ENCODE results near the gene SPATS2L. TPM values are rescaled to one million over a fixed set of nuclear protein-coding genes. Genes with fewer than 3 reads are reported as not detected.

The SPATS2L gene
- total RNA-seq, 4 donors from 2014 or later, result 51.9 to 151 (median 78.9) TPM

DNA sequence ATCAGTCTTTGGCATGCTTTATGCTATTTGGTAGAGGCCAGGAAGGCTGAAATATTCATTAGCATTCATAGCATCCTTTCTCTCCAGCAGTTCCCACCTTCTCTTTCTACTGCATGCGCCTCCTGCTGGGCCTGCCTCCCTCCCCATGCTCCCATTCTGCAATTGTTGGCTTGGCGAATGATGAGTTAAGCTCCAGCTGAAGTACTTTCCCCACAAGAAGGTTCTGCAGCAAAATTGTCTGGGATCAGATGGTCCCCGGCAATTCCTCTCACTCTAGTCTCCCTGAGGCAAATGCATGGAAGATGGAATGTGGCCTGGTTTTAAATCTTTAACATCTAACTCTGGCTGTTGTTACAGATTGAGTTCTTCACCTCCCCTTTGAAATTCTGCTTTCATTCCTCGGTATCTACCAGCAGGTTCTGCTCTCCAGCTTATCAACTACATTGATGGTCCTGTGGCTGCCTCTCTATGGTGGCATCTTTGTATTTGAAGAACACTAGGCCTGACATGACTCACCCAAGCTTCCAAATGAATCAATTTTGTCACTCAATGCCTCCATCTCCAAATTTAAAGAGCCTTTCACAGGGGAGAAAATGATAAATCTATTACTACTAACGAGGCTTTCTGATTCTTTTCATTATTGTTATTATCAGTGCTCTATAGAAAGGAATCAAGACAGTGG is 147.5 kb downstream of the SPATS2L start:
- 81% methylated on average over 5 of the region's 5 CpGs for WGBS
- no peak overlapping the region for H3K4me3 ChIP-seq
- H3K36me3 ChIP-seq, result peaks cover 0 to 25% (median 18%) of the 10 kb centered on the region in 4 donors
- no peak for DNase-seq (ENCODE audit: extremely low spot score)
- no peaks in the 10 kb centered on the region for H3K9me3 ChIP-seq
- H3K27ac ChIP-seq (replicated peaks in 1 of 4), result no peak overlapping the region
- TF ChIP-seq, protein P1, sequence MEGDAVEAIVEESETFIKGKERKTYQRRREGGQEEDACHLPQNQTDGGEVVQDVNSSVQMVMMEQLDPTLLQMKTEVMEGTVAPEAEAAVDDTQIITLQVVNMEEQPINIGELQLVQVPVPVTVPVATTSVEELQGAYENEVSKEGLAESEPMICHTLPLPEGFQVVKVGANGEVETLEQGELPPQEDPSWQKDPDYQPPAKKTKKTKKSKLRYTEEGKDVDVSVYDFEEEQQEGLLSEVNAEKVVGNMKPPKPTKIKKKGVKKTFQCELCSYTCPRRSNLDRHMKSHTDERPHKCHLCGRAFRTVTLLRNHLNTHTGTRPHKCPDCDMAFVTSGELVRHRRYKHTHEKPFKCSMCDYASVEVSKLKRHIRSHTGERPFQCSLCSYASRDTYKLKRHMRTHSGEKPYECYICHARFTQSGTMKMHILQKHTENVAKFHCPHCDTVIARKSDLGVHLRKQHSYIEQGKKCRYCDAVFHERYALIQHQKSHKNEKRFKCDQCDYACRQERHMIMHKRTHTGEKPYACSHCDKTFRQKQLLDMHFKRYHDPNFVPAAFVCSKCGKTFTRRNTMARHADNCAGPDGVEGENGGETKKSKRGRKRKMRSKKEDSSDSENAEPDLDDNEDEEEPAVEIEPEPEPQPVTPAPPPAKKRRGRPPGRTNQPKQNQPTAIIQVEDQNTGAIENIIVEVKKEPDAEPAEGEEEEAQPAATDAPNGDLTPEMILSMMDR (IDR thresholded peaks at IDR 0.05), result no peak
- TF ChIP-seq POLR2AphosphoS5 (IDR thresholded peaks at IDR 0.05) (no peak), POLR2A (IDR thresholded peaks at IDR 0.05; ENCODE audit: low read depth) (no peak), EP300 (IDR thresholded peaks at IDR 0.05) (no peak)
- intact Hi-C loops (cut with DNase I), result no loop called here
- H3K4me1 ChIP-seq, result peaks cover 0 to 19% (median 8%) of the 10 kb centered on the region in 4 donors
- H3K27me3 ChIP-seq, result no peaks in the 10 kb centered on the region

DNA sequence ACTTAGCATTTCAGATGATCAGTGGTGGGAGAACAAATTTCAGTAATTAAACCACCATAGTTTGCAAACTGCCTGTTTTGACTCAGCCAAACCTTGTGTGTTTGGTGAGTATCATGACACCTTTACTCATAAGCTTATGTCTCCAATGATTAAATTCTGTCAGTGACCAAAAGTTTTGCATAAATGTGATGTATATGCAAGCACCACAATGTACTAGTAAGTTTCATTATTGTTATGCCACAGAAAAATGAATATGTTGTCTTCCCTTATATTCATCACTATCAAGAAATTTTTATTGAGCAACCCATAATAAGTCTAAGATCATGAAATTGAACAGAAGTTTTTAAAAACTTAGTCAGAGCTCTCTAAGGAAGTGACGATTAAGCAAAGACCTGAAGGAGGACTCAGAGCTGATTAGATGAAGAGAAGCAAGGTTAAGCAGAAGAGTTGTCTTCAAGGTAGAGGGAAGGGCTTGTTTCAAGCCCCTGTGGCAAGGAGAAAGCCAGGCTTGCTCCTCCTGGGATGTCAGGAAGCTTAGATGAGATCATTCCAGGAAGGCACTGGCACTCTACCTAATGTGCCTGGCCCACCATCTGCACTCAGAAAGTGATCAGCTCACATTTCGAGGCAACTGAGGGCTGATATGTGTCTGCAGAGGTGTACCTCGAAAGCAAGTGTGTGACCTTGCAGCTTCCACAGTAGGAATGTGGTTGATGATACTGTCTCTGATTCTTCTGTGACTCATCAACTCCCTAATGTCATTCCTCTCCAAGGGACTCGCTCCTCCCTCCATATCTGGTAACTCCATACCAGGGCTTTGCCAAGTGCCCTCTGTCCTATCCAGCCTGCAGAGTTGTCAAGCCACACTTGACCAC is 148.7 kb downstream of the SPATS2L start:
- WGBS, result 90% methylated on average over 4 of the region's 4 CpGs

DNA sequence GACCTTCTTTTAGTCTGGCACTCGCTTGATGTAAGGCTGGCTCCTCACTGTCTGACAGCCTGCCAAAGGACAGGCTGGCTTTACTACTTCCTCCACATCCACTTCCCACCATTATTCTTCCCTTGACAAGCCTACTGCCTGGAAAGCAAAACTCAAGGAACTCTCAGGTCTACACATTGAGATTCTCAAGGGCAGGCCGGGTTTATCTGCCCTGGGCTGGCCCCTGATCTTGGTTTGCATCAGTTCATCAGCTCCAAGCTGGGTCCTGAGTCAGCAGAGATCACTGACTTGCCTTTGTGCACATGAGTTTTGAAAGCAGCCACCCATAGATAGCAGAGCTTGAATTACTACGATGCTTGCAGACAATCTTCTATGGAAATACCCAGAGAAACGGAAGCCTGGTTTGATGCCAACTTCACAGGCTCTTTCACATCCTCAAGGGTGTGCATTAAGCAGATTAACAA is 149.5 kb downstream of the SPATS2L start:
- Histone ChIP-seq H3K4me1 (peaks cover 0 to 19% (median 8%) of the 10 kb centered on the region in 4 donors), H3K36me3 (peaks cover 0 to 38% (median 22%) of the 10 kb centered on the region in 4 donors), H3K4me3 (no peak overlapping the region), H3K27me3 (no peaks in the 10 kb centered on the region), H3K27ac (replicated peaks in 1 of 4) (no peak overlapping the region), H3K9me3 (no peaks in the 10 kb centered on the region)
- WGBS, result 64% methylated on average over 4 of the region's 4 CpGs
- DNase-seq (ENCODE audit: extremely low spot score), result no peak
- no peak for TF ChIP-seq POLR2A (IDR thresholded peaks at IDR 0.05; ENCODE audit: low read depth)
- TF ChIP-seq EP300 (IDR thresholded peaks at IDR 0.05), result no peak
- TF ChIP-seq, protein P1 (IDR thresholded peaks at IDR 0.05), result no peak
- no peak for TF ChIP-seq POLR2AphosphoS5 (IDR thresholded peaks at IDR 0.05)
- intact Hi-C loops (cut with DNase I), result no loop called here

More for the DNA sequence above, 148.7 kb downstream of the SPATS2L start:
- Histone ChIP-seq H3K9me3 (no peaks in the 10 kb centered on the region), H3K27me3 (no peaks in the 10 kb centered on the region), H3K4me3 (no peak overlapping the region), H3K36me3 (peaks cover 0 to 34% (median 21%) of the 10 kb centered on the region in 4 donors), H3K4me1 (peaks cover 0 to 19% (median 8%) of the 10 kb centered on the region in 4 donors), H3K27ac (replicated peaks in 1 of 4) (no peak overlapping the region)
- no peak for TF ChIP-seq EP300 (IDR thresholded peaks at IDR 0.05)
- TF ChIP-seq POLR2A (IDR thresholded peaks at IDR 0.05; ENCODE audit: low read depth), result no peak
- TF ChIP-seq POLR2AphosphoS5 (IDR thresholded peaks at IDR 0.05), result no peak
- TF ChIP-seq, protein P1 (IDR thresholded peaks at IDR 0.05), result no peak
- DNase-seq (ENCODE audit: extremely low spot score), result no peak
- intact Hi-C loops (cut with DNase I), result no loop called here

DNA sequence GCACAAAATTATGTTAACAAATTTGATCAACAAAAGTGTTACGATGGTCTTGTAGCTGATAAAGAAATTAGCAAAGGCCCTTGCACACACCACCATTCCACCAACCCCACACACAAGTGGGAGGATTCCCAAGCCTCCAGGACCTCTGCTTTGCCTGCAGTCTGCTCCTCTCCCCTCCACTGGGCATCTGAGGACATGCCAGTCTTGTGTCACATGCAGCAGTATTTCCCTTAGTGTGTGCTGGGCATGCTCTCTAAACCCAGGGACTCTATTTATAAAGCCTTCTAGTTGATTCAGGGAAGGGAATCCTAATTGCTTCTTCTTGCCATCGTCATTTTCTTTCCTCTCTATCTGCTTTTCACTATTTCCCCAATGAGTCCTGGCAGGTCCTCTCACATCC is 150.1 kb downstream of the SPATS2L start:
- H3K36me3 ChIP-seq, result peaks cover 0 to 37% (median 20%) of the 10 kb centered on the region in 4 donors
- H3K4me1 ChIP-seq, result peaks cover 0 to 19% (median 8%) of the 10 kb centered on the region in 4 donors
- no peak overlapping the region for H3K4me3 ChIP-seq
- DNase-seq (ENCODE audit: extremely low spot score), result no peak
- 94% methylated on average over 2 of the region's 2 CpGs for WGBS
- H3K27me3 ChIP-seq, result no peaks in the 10 kb centered on the region
- intact Hi-C loops (cut with DNase I), result no loop called here
- no peak overlapping the region for H3K27ac ChIP-seq (replicated peaks in 1 of 4)
- TF ChIP-seq, protein P1 (IDR thresholded peaks at IDR 0.05), result no peak
- TF ChIP-seq POLR2A (IDR thresholded peaks at IDR 0.05; ENCODE audit: low read depth) (no peak), EP300 (IDR thresholded peaks at IDR 0.05) (no peak), POLR2AphosphoS5 (IDR thresholded peaks at IDR 0.05) (no peak)
- no peaks in the 10 kb centered on the region for H3K9me3 ChIP-seq

Data from esophagus muscularis mucosa (tissue), 4 donors.